B cell (primary cell): ENCODE results near the gene CLCF1.

Experiments
- EZH2 ChIP-seq: IDR thresholded peaks from 2 replicates; pipeline ENCODE4 v1.6.1; 2012; ENCODE audit warnings: borderline replicate concordance, low read depth, mild to moderate bottlenecking, moderate library complexity, low read length; ENCODE audit not compliant: insufficient read depth, poor library complexity, severe bottlenecking
- TF ChIP-seq, protein P1 (sequence below): fragments of 200-600 bp; IDR thresholded peaks from one replicate; pipeline ENCODE4 v1.8.0; 2022; ENCODE audit warnings: antibody characterized with exemption, mild to moderate bottlenecking

DNA sequence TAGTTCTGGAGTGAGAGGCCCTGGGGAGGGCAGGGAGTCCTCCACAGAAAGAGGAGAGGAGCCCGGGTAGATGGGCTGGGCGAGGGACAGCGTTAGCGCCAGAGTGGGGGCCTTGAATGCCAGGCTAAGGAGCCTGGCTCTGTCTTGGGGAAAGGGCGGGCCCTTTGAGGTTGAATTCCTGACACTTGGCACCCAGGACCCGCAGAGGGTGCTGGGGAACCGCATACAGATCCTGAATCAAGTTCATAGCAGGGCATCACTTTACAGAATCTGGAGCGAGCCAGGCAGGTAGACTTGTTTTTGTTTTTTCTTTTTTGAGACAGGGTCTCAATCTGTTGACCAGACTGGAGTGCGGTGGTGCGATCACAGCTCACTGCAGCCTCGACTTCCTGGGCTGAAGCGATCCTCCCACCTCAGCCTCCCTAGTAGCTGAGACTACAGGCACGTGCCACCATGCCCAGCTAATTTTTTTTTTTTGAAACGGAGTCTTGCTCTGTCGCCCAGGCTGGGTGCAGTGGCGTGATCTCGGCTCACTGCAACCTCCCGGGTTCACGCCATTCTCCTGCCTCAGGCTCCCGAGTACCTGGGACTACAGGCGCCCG is 48.1 kb upstream of the CLCF1 start:
- TF ChIP-seq, protein P1, sequence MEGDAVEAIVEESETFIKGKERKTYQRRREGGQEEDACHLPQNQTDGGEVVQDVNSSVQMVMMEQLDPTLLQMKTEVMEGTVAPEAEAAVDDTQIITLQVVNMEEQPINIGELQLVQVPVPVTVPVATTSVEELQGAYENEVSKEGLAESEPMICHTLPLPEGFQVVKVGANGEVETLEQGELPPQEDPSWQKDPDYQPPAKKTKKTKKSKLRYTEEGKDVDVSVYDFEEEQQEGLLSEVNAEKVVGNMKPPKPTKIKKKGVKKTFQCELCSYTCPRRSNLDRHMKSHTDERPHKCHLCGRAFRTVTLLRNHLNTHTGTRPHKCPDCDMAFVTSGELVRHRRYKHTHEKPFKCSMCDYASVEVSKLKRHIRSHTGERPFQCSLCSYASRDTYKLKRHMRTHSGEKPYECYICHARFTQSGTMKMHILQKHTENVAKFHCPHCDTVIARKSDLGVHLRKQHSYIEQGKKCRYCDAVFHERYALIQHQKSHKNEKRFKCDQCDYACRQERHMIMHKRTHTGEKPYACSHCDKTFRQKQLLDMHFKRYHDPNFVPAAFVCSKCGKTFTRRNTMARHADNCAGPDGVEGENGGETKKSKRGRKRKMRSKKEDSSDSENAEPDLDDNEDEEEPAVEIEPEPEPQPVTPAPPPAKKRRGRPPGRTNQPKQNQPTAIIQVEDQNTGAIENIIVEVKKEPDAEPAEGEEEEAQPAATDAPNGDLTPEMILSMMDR, result no peak
- no peak for TF ChIP-seq EZH2
